ENCODE results near the gene MEAK7.

Gene MEAK7

DNA sequence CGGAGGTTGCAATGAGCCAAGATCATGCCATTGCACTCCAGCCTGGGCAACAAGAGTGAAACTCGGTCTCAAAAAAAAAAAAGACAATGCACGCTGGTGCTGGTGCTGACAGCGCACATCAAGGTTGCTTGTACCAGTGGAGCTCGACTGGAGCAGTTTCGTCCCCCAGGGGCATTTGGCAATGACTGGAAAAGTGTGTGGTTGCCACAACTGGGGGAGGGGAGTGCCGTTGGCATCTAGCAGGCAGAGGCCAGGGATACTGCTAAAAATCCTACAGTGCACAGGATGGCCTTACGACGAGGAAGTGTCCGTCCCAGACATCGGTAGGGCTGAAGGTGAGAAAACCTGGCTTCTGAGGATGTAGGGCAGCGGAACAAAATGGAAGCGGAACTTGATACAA is 2.4 kb downstream of the MEAK7 start:
- in situ Hi-C loops (cut with HindIII; ENCODE audit: low sequenced_read_pairs), result loop anchor here (25.0 kb wide), 1 partner anchor 235 kb away; no protein-coding TSS in a partner anchor
- no peak for DNase-seq (ENCODE audit: low read depth)
- no peak overlapping the region for H3K4me3 ChIP-seq (ENCODE audit: low read depth, low read length)
- TF ChIP-seq, protein P1, sequence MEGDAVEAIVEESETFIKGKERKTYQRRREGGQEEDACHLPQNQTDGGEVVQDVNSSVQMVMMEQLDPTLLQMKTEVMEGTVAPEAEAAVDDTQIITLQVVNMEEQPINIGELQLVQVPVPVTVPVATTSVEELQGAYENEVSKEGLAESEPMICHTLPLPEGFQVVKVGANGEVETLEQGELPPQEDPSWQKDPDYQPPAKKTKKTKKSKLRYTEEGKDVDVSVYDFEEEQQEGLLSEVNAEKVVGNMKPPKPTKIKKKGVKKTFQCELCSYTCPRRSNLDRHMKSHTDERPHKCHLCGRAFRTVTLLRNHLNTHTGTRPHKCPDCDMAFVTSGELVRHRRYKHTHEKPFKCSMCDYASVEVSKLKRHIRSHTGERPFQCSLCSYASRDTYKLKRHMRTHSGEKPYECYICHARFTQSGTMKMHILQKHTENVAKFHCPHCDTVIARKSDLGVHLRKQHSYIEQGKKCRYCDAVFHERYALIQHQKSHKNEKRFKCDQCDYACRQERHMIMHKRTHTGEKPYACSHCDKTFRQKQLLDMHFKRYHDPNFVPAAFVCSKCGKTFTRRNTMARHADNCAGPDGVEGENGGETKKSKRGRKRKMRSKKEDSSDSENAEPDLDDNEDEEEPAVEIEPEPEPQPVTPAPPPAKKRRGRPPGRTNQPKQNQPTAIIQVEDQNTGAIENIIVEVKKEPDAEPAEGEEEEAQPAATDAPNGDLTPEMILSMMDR (IDR thresholded peaks at IDR 0.05; ENCODE audit: low read depth, low read length, missing control alignments), result no peak

DNA sequence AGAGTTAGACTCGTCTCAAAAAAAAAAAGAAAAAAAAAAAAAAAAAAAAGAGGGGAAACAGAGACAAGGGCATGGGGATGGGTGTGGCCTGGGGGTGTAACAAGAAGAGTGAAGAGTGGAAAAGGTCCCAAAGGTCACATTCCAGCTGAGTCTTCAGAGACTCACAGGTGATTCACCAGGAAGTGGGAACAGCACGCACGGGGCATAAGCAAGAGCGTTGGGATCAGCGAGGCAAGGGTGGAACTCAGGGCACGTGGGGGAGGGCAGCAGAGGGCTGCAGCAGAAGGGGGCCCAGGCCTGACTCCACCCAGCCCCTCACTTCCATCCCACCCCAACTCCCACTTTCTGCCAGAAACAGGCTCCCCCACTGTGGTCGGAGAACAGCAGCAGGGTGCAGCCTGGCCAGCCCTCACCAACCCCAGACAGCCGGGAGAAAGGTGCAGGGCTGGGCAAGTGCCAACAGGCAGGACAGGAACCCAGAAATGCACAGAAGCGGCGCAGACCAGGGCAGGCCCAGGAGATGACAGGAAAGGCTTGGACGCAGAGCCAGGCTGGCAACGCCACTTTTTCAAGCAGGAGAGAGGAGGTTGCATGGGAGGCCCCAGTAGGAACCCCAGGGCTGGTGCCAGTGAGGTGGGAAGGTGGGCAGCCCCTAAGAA is 3.3 kb downstream of the MEAK7 start:
- TF ChIP-seq, protein P1 (IDR thresholded peaks at IDR 0.05; ENCODE audit: low read depth, low read length, missing control alignments), result no peak
- in situ Hi-C loops (cut with HindIII; ENCODE audit: low sequenced_read_pairs), result loop anchor here (25.0 kb wide), 1 partner anchor 236 kb away; no protein-coding TSS in a partner anchor
- no peak for DNase-seq (ENCODE audit: low read depth)
- H3K4me3 ChIP-seq (ENCODE audit: low read depth, low read length), result no peak overlapping the region

DNA sequence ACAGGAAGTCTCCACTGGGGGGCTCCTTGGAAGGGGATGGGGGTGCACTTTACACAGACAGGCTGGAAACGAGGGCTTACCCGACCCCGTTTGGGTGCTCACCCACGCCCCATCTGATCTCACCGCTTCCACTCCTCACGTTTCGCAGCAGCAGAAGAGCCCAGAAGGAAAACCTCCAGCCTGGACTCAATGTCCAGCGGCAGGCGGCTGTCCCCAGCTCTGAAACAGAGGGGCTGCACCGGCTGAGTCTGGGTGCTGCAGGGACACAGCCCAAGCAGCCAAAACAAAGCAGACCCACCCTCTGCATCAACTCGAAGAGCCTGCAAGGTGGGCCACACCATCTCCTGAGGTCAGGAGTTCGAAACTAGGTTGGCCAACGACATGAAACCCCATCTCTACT is 3.9 kb downstream of the MEAK7 start:
- TF ChIP-seq, protein P1 (IDR thresholded peaks at IDR 0.05; ENCODE audit: low read depth, low read length, missing control alignments), result no peak
- in situ Hi-C loops (cut with HindIII; ENCODE audit: low sequenced_read_pairs), result loop anchor here (25.0 kb wide), 1 partner anchor 237 kb away; no protein-coding TSS in a partner anchor
- H3K4me3 ChIP-seq (ENCODE audit: low read depth, low read length), result no peak overlapping the region
- no peak for DNase-seq (ENCODE audit: low read depth)

DNA sequence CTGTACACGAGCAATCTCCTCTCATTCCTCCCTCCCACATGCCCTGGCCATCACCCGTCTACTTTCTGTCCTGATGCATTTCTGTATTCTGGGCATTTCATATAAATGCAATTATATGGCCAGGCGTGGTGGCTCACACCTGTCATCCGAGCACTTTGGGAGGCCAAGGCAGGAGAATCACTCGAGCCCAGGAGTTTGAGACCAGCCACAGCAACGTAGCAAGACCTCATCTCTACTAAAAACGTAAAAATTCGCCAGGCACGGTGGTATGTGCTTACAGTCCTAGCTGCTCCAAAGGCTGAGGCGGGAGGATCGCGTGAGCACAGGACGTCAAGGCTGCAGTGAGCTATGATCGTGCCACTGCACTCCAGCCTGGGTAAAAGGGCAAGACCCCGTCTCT is 4.8 kb downstream of the MEAK7 start:
- in situ Hi-C loops (cut with HindIII; ENCODE audit: low sequenced_read_pairs), result loop anchor here (25.0 kb wide), 1 partner anchor 238 kb away; no protein-coding TSS in a partner anchor
- DNase-seq (ENCODE audit: low read depth), result no peak
- TF ChIP-seq, protein P1 (IDR thresholded peaks at IDR 0.05; ENCODE audit: low read depth, low read length, missing control alignments), result no peak
- no peak overlapping the region for H3K4me3 ChIP-seq (ENCODE audit: low read depth, low read length)

DNA sequence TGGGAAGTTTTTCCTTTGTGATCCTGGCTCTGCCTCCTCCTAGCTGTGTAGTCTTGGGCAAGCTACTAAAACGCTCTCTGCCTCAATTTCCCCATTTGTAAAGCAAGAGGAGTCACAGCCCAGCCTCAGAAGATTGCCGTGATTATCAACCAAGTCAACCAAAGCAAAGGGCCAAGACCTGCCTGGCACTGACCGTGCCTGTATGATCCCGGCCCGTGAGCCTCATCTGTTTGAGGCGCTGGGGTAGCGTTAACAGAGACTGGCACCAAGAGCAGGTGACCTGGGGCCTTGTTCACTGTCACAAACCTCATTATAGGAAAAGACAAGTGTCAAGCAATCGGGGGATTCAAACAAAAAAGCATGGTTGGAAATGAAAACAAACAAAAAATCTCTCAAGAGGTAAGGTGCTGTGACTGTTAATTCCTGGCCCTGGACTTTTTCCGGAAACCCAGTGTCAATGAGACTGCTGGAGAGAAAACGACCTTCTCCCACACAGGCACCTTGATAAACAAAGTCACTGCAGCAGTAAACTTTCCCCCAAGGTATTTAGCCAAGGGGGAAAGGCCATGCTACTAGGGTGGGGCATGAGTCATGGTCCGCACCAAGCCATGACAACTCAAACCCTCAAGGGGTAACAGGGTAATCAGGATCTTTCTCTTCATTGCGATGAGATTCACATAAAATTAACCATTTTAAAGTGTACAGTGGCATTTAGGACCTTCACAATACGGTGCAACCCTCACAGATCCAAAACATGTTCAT is 5.4 kb downstream of the MEAK7 start:
- no peak overlapping the region for H3K4me3 ChIP-seq (ENCODE audit: low read depth, low read length)
- in situ Hi-C loops (cut with HindIII; ENCODE audit: low sequenced_read_pairs), result no loop called here
- TF ChIP-seq, protein P1 (IDR thresholded peaks at IDR 0.05; ENCODE audit: low read depth, low read length, missing control alignments), result no peak
- no peak for DNase-seq (ENCODE audit: low read depth)

DNA sequence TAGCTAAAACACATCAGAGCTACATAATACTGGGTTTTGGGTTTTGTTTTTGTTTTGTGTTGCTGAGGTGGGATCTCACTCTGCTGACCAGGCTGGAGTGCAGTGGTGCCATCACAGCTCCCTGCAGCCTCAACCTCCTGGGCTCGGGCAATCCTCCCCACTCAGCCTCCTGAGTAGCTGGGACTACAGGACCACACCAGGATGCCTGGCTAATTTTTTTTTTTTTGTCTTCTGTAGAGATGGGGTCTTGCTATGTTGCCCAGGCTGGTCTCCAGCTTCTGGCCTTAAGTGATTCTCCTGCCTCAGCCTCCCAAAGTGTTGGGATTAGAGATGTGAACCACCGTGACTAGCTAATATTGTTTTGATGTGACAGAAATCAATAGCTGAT is 6.2 kb downstream of the MEAK7 start:
- DNase-seq (ENCODE audit: low read depth), result no peak
- no peak overlapping the region for H3K4me3 ChIP-seq (ENCODE audit: low read depth, low read length)
- TF ChIP-seq, protein P1 (IDR thresholded peaks at IDR 0.05; ENCODE audit: low read depth, low read length, missing control alignments), result no peak
- in situ Hi-C loops (cut with HindIII; ENCODE audit: low sequenced_read_pairs), result no loop called here
